Effector CD4-positive, alpha-beta T cell (primary cell): Measurements from ENCODE around the gene FAM219A.
"Not testable (repeated sequence)": the region's sequence is repeated elsewhere in the genome, so short reads cannot be mapped to it uniquely, and the experiment has no call there.

Source experiments
- DNase-seq: peaks from one replicate; pipeline ENCODE4 v3.0.0-alpha.2; 2020

FAM219A gene

GRCh38 chr9:34374905-34375552, 83.3 kb downstream of the FAM219A start:
- DNase-seq: no peak

- DNase-seq: no peak
Observed at GRCh38 chr9:34374339-34374738, 84.0 kb downstream of the FAM219A start.

GRCh38 chr9:34373749-34374148, 84.6 kb downstream of the FAM219A start:
- no peak for DNase-seq

DNA sequence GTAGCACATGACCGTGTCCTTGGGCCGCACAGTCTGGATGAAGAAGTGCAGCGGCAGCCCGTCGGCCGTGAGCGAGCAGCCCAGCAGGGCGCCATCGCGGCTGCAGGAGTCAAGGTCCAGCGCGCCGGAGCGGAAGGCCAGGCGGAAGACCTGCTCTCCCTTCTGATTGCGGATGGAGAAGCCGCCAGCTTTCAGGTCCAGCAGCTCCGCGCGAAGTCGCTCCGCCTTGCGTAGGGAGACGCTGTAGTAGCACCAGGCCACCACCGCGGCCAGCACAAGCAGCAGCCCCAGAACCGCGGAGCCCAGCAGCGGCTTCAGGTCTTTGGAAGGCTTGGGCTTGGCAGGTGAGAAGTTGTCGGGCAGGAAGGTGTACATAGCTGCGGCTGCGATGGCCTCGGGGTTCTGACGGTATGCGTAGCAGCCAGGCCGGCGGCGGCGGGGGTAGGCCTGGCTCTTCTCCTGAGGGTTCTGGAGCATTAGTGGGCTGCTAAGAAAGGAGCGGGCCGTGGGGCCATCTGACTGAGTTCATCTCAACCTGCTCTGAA, 85.8 kb downstream of the FAM219A start:
- no peak for DNase-seq

DNA sequence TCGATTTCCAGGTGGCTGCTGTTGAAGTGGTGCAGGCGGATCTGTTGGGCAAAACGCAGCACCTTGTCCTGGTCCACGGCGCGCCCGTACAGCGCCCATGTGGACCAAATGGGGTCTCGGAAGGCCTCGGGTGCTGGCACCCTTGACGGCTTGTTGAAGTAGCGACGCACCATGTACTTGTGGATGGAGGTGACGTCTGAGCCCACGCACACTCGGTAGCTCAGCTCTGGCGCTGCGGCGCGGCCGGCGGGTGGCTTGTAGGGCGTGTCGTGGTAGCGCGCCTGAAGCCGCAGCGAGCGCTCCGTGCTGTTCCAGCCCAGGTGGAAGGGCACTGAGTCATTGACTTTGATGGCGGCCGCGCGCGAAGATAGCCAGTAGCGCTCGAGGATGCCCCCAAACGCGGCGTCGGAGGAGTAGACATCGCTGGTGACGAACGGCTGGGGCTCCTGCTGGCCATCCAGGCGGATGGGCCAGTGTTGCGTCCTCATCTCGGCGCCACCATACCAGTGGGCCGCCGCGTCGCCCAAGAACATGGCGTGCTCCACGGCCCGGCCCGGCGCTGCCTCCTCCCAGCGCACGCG, 86.4 kb downstream of the FAM219A start:
- DNase-seq: no peak

GRCh38 chr9:34370970-34371880, 87.1 kb downstream of the FAM219A start:
- DNase-seq: no peak

DNA sequence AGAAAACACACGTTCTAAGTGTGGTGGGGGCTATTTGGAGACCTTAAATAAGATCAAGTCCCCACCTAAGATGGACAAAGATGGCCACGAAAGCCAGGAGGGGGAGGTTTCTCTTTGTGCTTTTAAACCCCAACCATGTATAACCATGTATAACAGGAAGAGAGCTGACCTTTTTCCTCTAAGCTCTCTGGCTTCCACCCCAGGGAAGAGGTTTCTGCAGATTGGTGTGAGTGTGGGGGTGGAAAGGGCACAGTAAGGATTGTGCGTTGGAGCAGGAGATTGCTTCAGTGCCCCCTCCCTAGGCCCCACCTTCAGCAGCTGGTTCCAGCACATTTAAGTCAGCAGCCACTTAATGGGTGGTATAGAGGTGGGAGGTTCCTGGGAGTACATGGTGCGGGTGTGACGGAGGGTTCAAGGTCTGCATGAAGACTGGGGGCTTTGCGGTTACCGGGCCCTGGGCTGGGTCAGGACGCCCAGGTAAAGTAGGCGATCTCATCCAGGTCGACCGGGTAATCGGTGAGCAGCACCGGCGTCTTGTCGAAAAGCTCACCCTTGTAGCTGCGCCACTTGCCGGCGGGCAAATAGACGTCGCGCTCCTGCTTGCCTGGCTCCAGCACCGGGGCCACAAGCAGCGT, 87.9 kb downstream of the FAM219A start:
- DNase-seq: no peak

DNA sequence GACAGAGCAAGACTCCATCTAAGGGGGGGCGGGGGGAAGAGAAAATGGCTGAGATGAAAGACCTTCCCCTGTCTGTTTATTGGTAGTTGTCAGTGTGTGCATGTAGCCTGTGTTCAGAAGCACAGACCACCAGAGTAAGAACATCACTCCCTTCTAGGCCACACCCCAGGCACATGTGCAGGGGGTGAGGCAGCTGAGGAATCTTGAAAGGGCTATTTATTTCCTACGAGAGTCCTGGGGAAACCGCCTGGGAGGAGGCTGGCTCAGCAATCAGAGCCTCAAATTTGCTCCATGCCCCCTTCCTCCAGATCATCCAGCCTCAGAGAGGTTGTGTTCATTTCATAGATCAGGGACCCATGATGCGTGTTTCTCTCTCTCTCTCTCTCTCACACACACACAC, 88.7 kb downstream of the FAM219A start:
- no peak for DNase-seq

DNA sequence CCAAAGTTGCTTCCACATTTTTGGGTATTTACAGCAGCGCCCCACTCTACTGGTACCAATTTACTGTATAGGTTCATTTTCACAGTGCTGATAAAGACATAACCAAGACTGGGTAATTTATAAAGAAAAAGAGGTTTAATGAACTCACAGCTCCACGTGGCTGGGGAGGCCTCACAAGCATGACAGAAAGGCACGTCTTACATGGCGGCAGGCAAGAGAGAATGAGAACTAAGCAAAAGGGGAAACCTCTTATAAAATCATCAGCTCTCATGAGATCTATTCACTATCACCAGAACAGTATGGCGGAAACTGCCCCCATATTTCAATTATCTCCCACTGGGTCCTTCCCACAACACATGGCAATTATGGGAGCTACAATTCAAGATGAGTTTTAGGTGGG, 89.6 kb downstream of the FAM219A start:
- not testable (repeated sequence) for DNase-seq

- not testable (repeated sequence) for DNase-seq
Observed at GRCh38 chr9:34367751-34368410, 90.5 kb downstream of the FAM219A start.

DNA sequence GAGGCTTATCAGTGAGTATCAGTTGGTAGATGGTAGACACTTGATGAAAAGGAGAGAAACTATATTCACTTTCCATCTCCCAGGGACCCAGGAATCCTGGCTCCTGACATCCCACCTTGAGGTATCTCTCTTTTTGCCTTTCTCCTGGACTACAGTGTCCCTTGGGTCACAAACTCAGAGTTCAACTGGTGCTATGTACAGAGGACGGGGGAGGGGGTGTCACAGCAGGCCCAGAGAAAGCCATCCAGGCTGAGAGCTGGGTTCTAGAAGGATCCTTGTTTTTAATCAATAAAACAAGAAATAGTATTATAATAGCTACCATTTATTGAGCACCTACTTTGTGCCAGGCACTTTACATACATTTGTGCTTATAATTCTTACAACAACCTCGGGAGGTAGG, 92.0 kb downstream of the FAM219A start:
- no peak for DNase-seq

GRCh38 chr9:34365282-34365681, 93.1 kb downstream of the FAM219A start:
- DNase-seq: no peak

GRCh38 chr9:34363619-34364351, 94.6 kb downstream of the FAM219A start:
- no peak for DNase-seq

- no peak for DNase-seq
Observed at GRCh38 chr9:34362614-34363214, 95.7 kb downstream of the FAM219A start.

DNA sequence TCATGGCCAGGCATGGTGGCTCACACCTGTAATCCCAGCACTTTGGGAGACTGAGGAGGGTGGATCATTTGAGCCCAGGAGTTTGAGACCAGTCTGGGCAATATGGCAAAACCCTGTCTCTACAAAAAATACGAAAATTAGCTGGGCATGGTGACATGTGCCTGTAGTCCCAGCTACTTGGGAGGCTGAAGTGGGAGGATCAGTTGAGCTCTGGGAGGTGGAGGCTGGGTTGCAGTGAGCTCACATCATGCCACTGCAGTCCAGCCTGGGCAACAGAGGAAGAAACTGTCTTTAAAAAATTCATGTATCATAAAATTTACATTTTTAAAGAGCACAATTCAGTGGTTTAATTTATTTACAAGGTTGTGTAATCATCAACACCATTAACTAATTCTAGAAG, 105.4 kb downstream of the FAM219A start:
- not testable (repeated sequence) for DNase-seq

- DNase-seq: not testable (repeated sequence)
Observed at GRCh38 chr9:34352122-34352652, 106.2 kb downstream of the FAM219A start.

- DNase-seq: no peak
Observed at GRCh38 chr9:34349324-34349723, 109.0 kb downstream of the FAM219A start.
